HG02623 (cell line): ENCODE data around the gene RAB15.

Experiments used
- ATAC-seq: cut with Tn5 transposase; IDR thresholded peaks from one replicate; pipeline ENCODE4 v1.9.1; 2021; ENCODE audit warnings: moderate library complexity; ENCODE audit not compliant: unreplicated experiment

RAB15 gene

GRCh38 chr14:64939817-64940190 lies 32.3 kb downstream of the RAB15 start:
- ATAC-seq: no peak

DNA sequence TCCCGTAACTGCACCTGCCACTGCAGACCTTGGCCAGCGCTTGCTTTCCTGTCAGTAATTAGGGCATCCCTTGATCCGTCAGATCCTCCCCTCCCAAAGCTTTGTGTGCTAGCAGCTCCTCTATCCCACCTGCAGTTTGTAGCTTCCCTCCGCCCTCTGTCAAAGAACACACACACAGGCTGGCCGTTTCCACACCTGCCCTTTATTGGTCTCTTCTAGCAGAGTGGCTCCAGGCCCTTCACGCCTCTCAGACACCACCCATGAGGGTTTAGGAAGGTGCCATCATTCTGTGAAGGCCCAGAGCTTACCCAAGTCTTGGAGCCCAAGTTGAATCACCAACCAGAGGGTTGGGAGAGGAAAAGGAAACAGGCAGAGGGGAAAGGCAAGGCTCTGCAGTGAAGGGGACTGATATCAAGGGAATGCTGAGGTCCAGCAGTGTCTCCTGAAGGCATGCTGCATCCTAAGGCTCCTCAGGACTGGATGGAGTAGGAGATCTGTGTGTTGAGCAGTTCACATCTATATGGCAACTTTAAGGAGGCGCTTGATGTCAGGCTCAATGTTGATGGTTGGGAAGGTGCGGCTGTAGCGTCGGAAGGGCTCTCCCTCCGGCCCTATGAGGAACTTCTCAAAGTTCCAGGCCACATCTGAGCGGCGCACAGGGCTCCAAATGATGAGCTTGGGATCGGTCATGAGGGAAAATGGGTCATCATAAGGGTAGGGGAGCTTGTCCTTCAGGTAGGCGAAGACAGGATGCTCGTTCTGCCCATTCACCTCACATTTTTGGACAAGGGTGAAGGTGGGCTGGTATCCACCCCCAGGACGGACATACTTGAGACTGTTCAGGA lies 32.9 kb downstream of the RAB15 start:
- ATAC-seq: no peak

GRCh38 chr14:64937821-64938193 lies 34.3 kb downstream of the RAB15 start:
- ATAC-seq: no peak

DNA sequence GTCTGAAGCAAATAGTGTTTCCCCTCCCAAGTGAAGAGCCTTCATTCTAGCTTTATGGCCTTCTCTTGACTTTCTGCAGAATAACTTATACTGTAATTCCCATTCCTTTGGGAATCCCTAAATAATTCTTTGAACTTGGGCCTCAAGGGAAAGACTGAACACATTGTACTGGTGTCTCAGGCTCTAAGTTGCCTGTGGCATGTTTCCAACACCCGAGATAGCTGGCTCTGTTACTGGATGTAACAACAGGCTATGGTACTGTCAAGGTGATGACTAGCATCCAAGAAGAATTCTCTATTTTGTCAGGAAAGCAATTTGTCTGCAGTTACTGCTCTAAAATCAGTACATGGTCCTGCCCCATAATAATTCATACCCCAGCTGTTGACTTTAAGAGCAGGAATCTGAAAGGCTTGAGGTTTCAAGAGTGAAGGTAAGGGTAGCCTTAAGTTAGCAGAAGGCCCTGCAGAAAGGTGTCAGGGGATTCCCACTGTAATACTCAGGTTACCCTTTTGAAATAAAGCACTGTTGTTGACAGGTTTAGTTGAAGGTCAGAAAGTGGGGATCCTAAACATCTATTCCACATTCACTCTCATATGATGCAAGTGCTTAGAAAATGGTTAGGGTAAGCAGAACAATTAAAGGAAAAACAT lies 34.8 kb downstream of the RAB15 start:
- no peak for ATAC-seq

DNA sequence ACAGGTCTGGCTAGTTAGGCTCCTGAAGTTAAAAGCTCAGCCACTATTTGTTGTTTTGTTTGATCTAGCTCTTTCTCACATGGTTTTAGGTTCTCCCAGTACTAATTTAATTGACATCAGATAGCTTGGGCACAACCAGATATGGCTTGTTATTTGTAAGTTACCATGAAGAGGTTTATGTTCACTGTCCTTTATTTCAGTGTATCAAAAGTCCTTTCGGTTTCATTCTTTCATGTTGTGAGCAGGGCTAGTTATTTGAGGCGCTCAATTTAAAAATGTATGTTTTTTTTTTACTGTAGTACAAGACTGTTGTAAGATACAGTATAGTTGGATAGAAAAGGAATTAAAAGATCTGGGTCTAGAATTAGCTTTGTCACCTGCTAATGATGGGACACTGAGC lies 36.6 kb downstream of the RAB15 start:
- no peak for ATAC-seq

GRCh38 chr14:64934338-64934929 lies 37.7 kb downstream of the RAB15 start:
- ATAC-seq: no peak

GRCh38 chr14:64932231-64932630 lies 39.9 kb downstream of the RAB15 start:
- no peak for ATAC-seq

GRCh38 chr14:64931123-64931522 lies 41.0 kb downstream of the RAB15 start:
- no peak for ATAC-seq

GRCh38 chr14:64930085-64930843 lies 41.9 kb downstream of the RAB15 start:
- no peak for ATAC-seq

GRCh38 chr14:64929014-64929359 lies 43.1 kb downstream of the RAB15 start:
- no peak for ATAC-seq

DNA sequence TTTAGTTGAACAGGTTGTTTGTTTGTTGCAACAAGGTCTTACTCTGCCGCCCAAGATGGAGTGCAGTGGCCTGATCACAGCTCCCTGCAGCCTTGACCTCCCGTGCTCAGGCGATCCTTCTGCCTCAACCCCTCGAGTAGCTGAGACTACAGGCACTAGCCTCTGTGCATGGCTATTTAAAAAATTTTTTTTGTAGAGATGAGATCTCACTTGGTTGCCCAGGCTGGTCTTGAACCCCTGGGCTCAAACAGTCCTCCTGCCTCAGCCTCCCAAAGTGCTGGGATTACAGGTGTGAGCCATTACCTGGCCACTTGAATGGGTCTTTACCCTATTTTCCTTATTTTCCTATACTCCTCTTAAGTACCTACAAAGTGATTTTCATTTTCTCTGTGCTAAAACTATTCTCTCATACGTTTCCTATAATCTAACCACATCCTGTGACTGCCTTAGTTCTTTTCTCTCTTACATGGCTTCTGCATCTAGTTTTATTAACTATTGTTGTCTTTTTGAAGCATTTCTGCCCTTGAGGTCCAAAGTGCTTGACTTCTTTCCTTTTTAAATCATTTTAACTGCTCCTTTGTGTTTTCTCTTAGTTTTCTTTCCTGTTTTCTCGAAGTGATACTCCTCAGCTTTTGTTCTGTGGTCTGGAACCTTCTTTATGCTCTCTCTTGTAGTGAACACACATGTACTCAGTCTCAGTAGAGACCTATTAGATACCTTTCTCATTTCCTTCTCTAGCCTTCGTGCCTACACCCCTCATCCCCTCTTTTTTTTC lies 43.7 kb downstream of the RAB15 start:
- peak; percentile 70 for ATAC-seq

DNA sequence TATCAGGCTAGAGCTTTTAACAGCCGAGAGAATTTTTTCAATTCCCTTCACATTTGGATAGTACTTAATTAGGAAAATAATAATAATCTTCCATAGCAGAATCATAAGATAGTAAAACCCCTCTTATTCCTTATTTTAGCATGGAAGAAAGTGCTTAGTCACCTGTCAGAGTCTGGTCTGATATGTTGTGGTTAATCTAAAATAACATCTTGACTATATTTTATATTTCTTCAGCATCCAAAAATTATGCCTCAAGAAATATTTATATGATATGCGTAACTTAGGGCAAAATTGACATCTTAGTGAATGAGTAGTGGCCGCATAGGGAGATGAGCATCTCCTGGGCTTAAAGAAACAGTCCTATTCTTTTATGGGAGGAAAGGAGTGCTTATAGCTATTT lies 45.1 kb downstream of the RAB15 start:
- no peak for ATAC-seq

DNA sequence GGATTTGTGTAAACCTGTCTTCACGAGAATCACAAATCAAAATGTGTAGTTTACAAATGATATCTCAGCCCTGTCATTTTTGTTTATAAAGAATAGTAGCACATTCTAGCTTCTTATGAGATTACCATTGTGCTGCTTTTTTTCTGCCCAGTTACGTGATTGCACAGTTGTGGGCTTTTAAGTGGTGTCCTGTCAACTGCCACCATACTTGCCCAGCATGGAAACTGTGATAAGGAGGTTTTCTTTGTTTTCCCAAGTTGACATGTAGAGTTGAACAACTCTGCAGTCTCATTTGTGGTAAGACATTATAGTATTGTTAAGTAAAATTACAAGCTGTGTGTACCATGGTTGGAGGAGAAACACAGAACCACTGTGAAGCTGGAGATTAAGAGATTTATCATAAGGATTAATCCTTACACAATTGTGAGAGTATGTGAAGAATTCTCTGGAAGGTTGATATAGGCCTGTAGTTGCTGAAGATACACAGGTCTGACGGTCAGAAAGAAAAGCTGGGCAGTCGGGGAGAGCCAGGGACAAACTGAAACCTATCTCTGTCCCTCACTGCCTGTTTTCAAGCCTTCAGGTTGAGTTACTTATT lies 45.6 kb downstream of the RAB15 start:
- ATAC-seq: no peak

DNA sequence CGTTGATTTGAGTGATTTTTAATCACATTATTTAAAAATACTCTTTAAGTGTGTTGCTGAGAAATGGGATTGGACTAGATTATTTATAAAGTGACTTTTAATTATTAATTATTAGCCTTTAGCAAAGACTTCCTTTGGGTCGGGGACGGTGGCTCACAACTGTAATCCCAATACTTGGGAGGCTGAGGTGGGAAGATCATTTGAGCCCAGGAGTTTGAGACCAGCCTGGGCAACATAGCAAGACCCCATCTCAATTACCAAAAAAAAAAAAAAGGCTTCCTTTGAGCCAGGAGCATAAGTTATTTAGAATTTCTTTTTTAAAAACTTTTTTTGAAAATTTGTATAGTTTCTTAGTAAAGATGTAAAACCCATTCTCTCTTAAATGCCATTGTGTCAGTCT lies 49.1 kb downstream of the RAB15 start:
- ATAC-seq: no peak

DNA sequence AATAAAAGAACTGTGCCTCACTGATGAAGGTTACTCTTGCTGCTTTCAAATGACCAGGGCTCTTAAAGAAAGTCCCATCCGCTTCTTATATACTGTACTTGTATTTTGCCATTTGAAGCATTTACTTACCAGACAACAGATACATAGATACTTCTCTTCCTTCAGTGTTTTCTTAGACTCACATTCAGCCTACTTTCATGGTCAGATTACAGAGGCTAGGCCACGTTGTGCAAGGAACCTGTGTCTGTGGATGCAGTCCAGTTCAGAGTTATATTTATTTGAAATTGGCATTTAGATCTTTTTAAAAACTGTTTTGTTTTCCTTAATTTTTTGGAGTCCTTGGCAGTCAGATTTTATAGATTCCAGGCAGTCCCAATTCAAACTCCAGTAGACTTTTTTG lies 51.7 kb downstream of the RAB15 start:
- no peak for ATAC-seq

DNA sequence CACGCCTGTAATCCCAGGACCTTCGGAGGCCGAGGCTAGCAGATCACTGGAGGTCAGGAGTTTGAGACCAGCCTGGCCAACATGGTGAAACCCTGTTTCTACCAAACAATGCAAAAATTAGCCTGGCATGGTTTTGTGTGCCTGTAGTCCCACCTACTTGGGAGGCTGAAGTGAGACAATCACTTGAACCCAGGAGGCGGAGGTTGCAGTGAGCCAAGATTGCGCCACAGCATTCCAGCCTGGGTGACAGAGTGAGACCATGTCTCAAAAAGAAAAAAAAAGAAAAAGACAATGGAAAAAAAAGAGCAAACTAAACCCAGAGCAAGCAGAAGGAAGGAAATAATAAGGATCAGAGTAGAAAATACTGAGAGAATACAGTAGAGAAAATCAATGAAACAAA lies 52.5 kb downstream of the RAB15 start:
- ATAC-seq: no peak

GRCh38 chr14:64919215-64919614 lies 52.9 kb downstream of the RAB15 start:
- no peak for ATAC-seq

GRCh38 chr14:64918216-64918615 lies 53.9 kb downstream of the RAB15 start:
- no peak for ATAC-seq

- no peak for ATAC-seq
These were observed 56.3 kb downstream of the RAB15 start for GRCh38 chr14:64915797-64916196.

- ATAC-seq: no peak
These were observed 57.1 kb downstream of the RAB15 start for GRCh38 chr14:64915029-64915424.
